RCC 7860 (cell line): ENCODE results near the gene ATRN.
A peak's percentile ranks its signal among the peaks of the same experiment; 100 is the strongest.
"Not testable (repeated sequence)": the region's sequence is repeated elsewhere in the genome, so short reads cannot be mapped to it uniquely, and the experiment has no call there.

Experiments used
- DNase-seq: peaks from one replicate; pipeline ENCODE4 v3.0.0-alpha.2; 2015; ENCODE audit warnings: low spot score
- FAIRE-seq: peaks from 2 replicates; lab custom pipeline; 2012; peaks lifted over from hg19 to GRCh38; lab: Jason Lieb, UNC

Gene ATRN

GRCh38 chr20:3464166-3464565, 6.7 kb upstream of the ATRN start:
- no peak for DNase-seq
- no peak for FAIRE-seq

GRCh38 chr20:3465301-3465700, 5.5 kb upstream of the ATRN start:
- FAIRE-seq (no peak), DNase-seq (no peak)

- FAIRE-seq: no peak
Measured at GRCh38 chr20:3470208-3470626, 601 bp upstream of the ATRN start.

GRCh38 chr20:3471397-3472021, 691 bp downstream of the ATRN start:
- no peak for DNase-seq

More at GRCh38 chr20:3470208-3470626, 601 bp upstream of the ATRN start:
- no peak for DNase-seq

GRCh38 chr20:3472105-3472504, 1.3 kb downstream of the ATRN start:
- no peak for DNase-seq
- FAIRE-seq: no peak

More at GRCh38 chr20:3471397-3472021, 691 bp downstream of the ATRN start:
- no peak for FAIRE-seq

GRCh38 chr20:3473324-3473723, 2.5 kb downstream of the ATRN start:
- FAIRE-seq (no peak), DNase-seq (no peak)

GRCh38 chr20:3473944-3474343, 3.1 kb downstream of the ATRN start:
- no peak for DNase-seq

GRCh38 chr20:3477003-3477860, 6.4 kb downstream of the ATRN start:
- not testable (repeated sequence) for FAIRE-seq, DNase-seq

More at GRCh38 chr20:3473944-3474343, 3.1 kb downstream of the ATRN start:
- no peak for FAIRE-seq

GRCh38 chr20:3477861-3478544, 7.2 kb downstream of the ATRN start:
- FAIRE-seq (no peak), DNase-seq (no peak)

- FAIRE-seq: no peak
- no peak for DNase-seq
Measured at GRCh38 chr20:3479025-3479424, 8.2 kb downstream of the ATRN start.

- FAIRE-seq: no peak
- no peak for DNase-seq
Measured at GRCh38 chr20:3479759-3480615, 9.2 kb downstream of the ATRN start.

- FAIRE-seq (no peak), DNase-seq (no peak)
Measured at GRCh38 chr20:3483309-3483708, 12.5 kb downstream of the ATRN start.

GRCh38 chr20:3483784-3484183, 13.0 kb downstream of the ATRN start:
- DNase-seq: no peak
- FAIRE-seq: no peak

GRCh38 chr20:3485913-3486312, 15.1 kb downstream of the ATRN start:
- FAIRE-seq (no peak), DNase-seq (no peak)

- no peak for DNase-seq
- FAIRE-seq: no peak
Measured at GRCh38 chr20:3486850-3487249, 16.0 kb downstream of the ATRN start.

- FAIRE-seq (peak; percentile 73), DNase-seq (no peak)
Measured at GRCh38 chr20:3492669-3493068, 21.9 kb downstream of the ATRN start.

- FAIRE-seq: no peak
- DNase-seq: no peak
Measured at GRCh38 chr20:3494218-3494617, 23.4 kb downstream of the ATRN start.

GRCh38 chr20:3502878-3503277, 32.1 kb downstream of the ATRN start:
- DNase-seq (no peak), FAIRE-seq (no peak)

GRCh38 chr20:3505148-3505547, 34.3 kb downstream of the ATRN start:
- FAIRE-seq (no peak), DNase-seq (no peak)

- no peak for FAIRE-seq
- DNase-seq: no peak
Measured at GRCh38 chr20:3509064-3509463, 38.2 kb downstream of the ATRN start.

GRCh38 chr20:3510110-3510509, 39.3 kb downstream of the ATRN start:
- no peak for DNase-seq

More at GRCh38 chr20:3510110-3510509, 39.3 kb downstream of the ATRN start:
- FAIRE-seq: no peak
